ENCODE results near the gene SUMO2. TPM values are rescaled to one million over a fixed set of nuclear protein-coding genes. Genes with fewer than 3 reads are reported as not detected.

SUMO2 gene
- total and polyA plus RNA-seq, 10 of the 15 experiments (the other 5 are each of a cell fraction or from before 2014, with no cell fraction given) = 163 to 803 (median 555) TPM

DNA sequence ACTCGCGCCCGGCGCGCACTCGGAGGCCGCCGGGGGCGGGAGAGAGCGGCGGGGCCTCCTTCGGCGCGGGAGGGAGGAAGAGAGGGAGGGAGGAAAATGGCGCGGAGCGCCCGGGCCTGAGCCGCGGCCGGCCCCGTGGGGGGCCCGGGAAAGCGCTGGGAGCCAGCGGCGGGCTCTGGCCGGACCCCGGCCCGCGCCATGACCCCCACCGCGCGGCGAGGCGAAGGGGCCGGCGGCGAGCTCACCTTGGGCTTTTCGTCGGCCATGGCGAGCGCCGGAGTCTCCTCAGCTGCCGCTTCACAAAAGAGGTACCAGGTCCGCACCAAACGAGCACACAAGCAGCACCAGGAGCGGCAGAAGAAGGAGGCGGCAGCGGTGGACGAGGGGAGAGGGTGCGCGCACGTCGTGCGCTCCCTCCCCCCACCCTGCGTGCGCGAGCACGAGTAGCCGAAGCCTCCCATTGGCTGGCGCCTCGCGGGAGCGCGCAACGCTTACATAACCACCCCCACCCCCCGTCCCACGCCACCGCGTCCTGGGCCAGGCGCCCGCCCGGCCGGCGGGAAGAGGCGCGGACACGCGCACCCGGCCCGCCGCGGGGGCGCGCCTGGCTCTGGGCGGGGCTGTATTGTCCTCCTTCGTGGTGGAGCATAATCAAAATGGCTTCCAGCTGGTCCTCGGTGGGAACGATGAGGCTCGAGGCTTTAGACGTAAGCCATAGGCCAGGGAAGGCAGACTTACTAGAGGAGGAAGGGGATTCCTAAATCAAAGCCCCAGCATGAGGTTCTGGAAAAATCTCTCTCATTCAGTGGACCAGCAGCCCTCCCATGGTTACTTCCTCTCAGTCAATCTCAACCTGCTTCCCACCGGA, at the start of gene SUMO2 (continued):
- peak; percentile 53; the same call in 1 of the 2 replicates for TF ChIP-seq ZNF217 (IDR thresholded peaks at IDR 0.05)
- no peak for TF ChIP-seq SREBF1 (IDR thresholded peaks at IDR 0.05; ENCODE audit: low read length)
- TF ChIP-seq RELA (IDR thresholded peaks at IDR 0.05; ENCODE audit: borderline replicate concordance, partially characterized antibody) = no peak
- TF ChIP-seq IKZF1 (conservative IDR thresholded peaks at IDR 0.05) = peak; percentile 76
- TF ChIP-seq, protein P1, sequence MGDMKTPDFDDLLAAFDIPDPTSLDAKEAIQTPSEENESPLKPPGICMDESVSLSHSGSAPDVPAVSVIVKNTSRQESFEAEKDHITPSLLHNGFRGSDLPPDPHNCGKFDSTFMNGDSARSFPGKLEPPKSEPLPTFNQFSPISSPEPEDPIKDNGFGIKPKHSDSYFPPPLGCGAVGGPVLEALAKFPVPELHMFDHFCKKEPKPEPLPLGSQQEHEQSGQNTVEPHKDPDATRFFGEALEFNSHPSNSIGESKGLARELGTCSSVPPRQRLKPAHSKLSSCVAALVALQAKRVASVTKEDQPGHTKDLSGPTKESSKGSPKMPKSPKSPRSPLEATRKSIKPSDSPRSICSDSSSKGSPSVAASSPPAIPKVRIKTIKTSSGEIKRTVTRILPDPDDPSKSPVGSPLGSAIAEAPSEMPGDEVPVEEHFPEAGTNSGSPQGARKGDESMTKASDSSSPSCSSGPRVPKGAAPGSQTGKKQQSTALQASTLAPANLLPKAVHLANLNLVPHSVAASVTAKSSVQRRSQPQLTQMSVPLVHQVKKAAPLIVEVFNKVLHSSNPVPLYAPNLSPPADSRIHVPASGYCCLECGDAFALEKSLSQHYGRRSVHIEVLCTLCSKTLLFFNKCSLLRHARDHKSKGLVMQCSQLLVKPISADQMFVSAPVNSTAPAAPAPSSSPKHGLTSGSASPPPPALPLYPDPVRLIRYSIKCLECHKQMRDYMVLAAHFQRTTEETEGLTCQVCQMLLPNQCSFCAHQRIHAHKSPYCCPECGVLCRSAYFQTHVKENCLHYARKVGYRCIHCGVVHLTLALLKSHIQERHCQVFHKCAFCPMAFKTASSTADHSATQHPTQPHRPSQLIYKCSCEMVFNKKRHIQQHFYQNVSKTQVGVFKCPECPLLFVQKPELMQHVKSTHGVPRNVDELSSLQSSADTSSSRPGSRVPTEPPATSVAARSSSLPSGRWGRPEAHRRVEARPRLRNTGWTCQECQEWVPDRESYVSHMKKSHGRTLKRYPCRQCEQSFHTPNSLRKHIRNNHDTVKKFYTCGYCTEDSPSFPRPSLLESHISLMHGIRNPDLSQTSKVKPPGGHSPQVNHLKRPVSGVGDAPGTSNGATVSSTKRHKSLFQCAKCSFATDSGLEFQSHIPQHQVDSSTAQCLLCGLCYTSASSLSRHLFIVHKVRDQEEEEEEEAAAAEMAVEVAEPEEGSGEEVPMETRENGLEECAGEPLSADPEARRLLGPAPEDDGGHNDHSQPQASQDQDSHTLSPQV (IDR thresholded peaks at IDR 0.05) = peak; percentile 87; the same call in 1 of the 2 replicates
- TF ChIP-seq MXI1 (IDR thresholded peaks at IDR 0.05; ENCODE audit: low read depth, low read length) = no peak
- TF ChIP-seq NR2C1 (IDR thresholded peaks at IDR 0.05) = no peak
- TF ChIP-seq, protein P2, sequence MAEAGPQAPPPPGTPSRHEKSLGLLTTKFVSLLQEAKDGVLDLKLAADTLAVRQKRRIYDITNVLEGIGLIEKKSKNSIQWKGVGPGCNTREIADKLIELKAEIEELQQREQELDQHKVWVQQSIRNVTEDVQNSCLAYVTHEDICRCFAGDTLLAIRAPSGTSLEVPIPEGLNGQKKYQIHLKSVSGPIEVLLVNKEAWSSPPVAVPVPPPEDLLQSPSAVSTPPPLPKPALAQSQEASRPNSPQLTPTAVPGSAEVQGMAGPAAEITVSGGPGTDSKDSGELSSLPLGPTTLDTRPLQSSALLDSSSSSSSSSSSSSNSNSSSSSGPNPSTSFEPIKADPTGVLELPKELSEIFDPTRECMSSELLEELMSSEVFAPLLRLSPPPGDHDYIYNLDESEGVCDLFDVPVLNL (IDR thresholded peaks at IDR 0.05; ENCODE audit: low read depth, low read length) = peak; percentile 68; the same call in 1 of the 2 replicates
- TF ChIP-seq, protein P3, sequence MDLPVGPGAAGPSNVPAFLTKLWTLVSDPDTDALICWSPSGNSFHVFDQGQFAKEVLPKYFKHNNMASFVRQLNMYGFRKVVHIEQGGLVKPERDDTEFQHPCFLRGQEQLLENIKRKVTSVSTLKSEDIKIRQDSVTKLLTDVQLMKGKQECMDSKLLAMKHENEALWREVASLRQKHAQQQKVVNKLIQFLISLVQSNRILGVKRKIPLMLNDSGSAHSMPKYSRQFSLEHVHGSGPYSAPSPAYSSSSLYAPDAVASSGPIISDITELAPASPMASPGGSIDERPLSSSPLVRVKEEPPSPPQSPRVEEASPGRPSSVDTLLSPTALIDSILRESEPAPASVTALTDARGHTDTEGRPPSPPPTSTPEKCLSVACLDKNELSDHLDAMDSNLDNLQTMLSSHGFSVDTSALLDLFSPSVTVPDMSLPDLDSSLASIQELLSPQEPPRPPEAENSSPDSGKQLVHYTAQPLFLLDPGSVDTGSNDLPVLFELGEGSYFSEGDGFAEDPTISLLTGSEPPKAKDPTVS (IDR thresholded peaks at IDR 0.05; ENCODE audit: low read depth, low read length) = no peak
- peak; percentile 36 for TF ChIP-seq KLF5 (IDR thresholded peaks at IDR 0.05; ENCODE audit: partially characterized antibody)
- TF ChIP-seq, protein P4, sequence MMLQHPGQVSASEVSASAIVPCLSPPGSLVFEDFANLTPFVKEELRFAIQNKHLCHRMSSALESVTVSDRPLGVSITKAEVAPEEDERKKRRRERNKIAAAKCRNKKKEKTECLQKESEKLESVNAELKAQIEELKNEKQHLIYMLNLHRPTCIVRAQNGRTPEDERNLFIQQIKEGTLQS (IDR thresholded peaks at IDR 0.05; ENCODE audit: borderline replicate concordance, extremely low read depth, low read depth, low read length) = no peak
- TF ChIP-seq NFIC (IDR thresholded peaks at IDR 0.05; ENCODE audit: low read depth, low read length) = no peak
- TF ChIP-seq RAD51 (IDR thresholded peaks at IDR 0.05) = no peak
- no peak for TF ChIP-seq SPI1 (IDR thresholded peaks at IDR 0.05; ENCODE audit: borderline replicate concordance, insufficient read depth, low read depth, low read length)
- TF ChIP-seq YBX1 (IDR thresholded peaks at IDR 0.05) = no peak
- TF ChIP-seq NFYA (IDR thresholded peaks at IDR 0.05; ENCODE audit: borderline replicate concordance, low read depth, low read length) = no peak
- peak; percentile 38; the same call in 1 of the 3 replicates for TF ChIP-seq POU2F2 (IDR thresholded peaks at IDR 0.05; ENCODE audit: borderline replicate concordance, low read depth, low read length)
- no peak for TF ChIP-seq SMAD1 (IDR thresholded peaks at IDR 0.05; ENCODE audit: low read depth, partially characterized antibody)
- peak; percentile 79; the same call in 1 of the 2 replicates for TF ChIP-seq DPF2 (IDR thresholded peaks at IDR 0.05)
- no peak for TF ChIP-seq RCOR1 (conservative IDR thresholded peaks at IDR 0.05; ENCODE audit: low read depth, low read length)
- TF ChIP-seq POLR2A (IDR thresholded peaks at IDR 0.05; ENCODE audit: low read depth, low read length) = peak; percentile 94
- TF ChIP-seq NBN (IDR thresholded peaks at IDR 0.05) = 0 out of 2 replicates have a peak, but pooled peaks have one; percentile 54
- peak in 1 of 2 experiments; percentile 14; a peak in 1 of 4 replicates for TF ChIP-seq BHLHE40 (IDR thresholded peaks at IDR 0.05; ENCODE audit: borderline replicate concordance in 1 of 2, low read depth in 2 of 2, low read length in 1 of 2)
- TF ChIP-seq CBFB (IDR thresholded peaks at IDR 0.05; ENCODE audit: low read depth) = no peak
